H1 (cell line): ENCODE measurements around the gene GNB1. TPM values are rescaled to one million over a fixed set of nuclear protein-coding genes. Genes with fewer than 3 reads are reported as not detected.
A peak's percentile ranks its signal among the peaks of the same experiment; 100 is the strongest.

ENCODE experiments used
- CTCF ChIA-PET: fragments of 300-600 bp; sonication (Branson Sonifier 250); formaldehyde crosslinking; loops from one replicate; lab custom pipeline; 2021; ENCODE audit not compliant: partially characterized antibody; lab: Charles Lee
- POLR2A ChIA-PET: fragments of 300-600 bp; sonication (Branson Sonifier 250); formaldehyde crosslinking; loops from one replicate; lab custom pipeline; 2021; ENCODE audit warnings: inconsistent platforms; ENCODE audit not compliant: partially characterized antibody; lab: Charles Lee
- DNase-seq, 2 experiments: peaks; one replicate each; pipeline versions ENCODE4 v3.0.0 to v3.0.0-alpha.2; 2010 to 2022; ENCODE audit warnings: low spot score in 2 of 2, low read depth in 1 of 2, mixed read lengths in 1 of 2
- FAIRE-seq: peaks from 2 replicates; lab custom pipeline; 2011; peaks lifted over from hg19 to GRCh38; lab: Jason Lieb, UNC
- H2AFZ ChIP-seq: 2 replicates; pipeline ENCODE4 v1.8.1; 2012; ENCODE audit warnings: low read length, inconsistent platforms
- H2AK5ac ChIP-seq: 2 replicates; pipeline ENCODE4 v1.6.1; 2013; ENCODE audit warnings: low read depth, low read length
- H2BK120ac ChIP-seq: replicated peaks from 2 replicates; pipeline ENCODE3; 2013; ENCODE audit warnings: low read depth, low read length, inconsistent platforms
- H2BK12ac ChIP-seq: 2 replicates; pipeline ENCODE4 v1.6.1; 2013; ENCODE audit warnings: low read depth, low read length
- H2BK15ac ChIP-seq: 2 replicates; pipeline ENCODE4 v1.6.1; 2013; ENCODE audit warnings: low read length
- H2BK20ac ChIP-seq: 2 replicates; pipeline ENCODE4 v1.6.1; 2013; ENCODE audit warnings: low read length
- H2BK5ac ChIP-seq: 2 replicates; pipeline ENCODE4 v1.6.1; 2013; ENCODE audit warnings: low read depth, low read length
- H3K14ac ChIP-seq: 2 replicates; pipeline ENCODE4 v1.6.1; 2013; ENCODE audit warnings: inconsistent platforms; ENCODE audit not compliant: insufficient read length
- H3K18ac ChIP-seq: 2 replicates; pipeline ENCODE4 v1.6.1; 2013; ENCODE audit warnings: low read length; ENCODE audit errors: extremely low read depth
- H3K23ac ChIP-seq: 2 replicates; pipeline ENCODE4 v1.6.1; 2013; ENCODE audit warnings: inconsistent platforms; ENCODE audit not compliant: insufficient read length
- H3K23me2 ChIP-seq: 2 replicates; pipeline ENCODE4 v1.6.1; 2013; ENCODE audit warnings: low read depth, low read length
- H3K27ac ChIP-seq: 2 replicates; pipeline ENCODE4 v1.6.1; 2011; ENCODE audit warnings: low read depth, low read length, inconsistent platforms
- H3K27me3 ChIP-seq, 4 experiments: replicated peaks in 1 of 4; 1 replicate in 1 of 4; 2 replicates in 3 of 4; pipeline versions ENCODE4 v1.6.1 to v1.8.1; 2011 to 2013; ENCODE audit warnings: low read length in 3 of 4, mild to moderate bottlenecking in 3 of 4, inconsistent platforms in 2 of 4, mixed read lengths in 2 of 4, moderate library complexity in 1 of 4; ENCODE audit not compliant: control insufficient read depth in 3 of 4, insufficient read depth in 3 of 4; ENCODE audit errors: extremely low read depth in 1 of 4
- H3K36me3 ChIP-seq, 4 experiments: 2 replicates each; pipeline versions ENCODE4 v1.6.1 to v1.8.1; 2011 to 2013; ENCODE audit warnings: mild to moderate bottlenecking in 4 of 4, low read length in 3 of 4, moderate library complexity in 2 of 4, control low read depth in 1 of 4, inconsistent platforms in 1 of 4; ENCODE audit not compliant: insufficient read depth in 4 of 4, control insufficient read depth in 2 of 4
- H3K4ac ChIP-seq: replicated peaks from 2 replicates; pipeline ENCODE3; 2013; ENCODE audit warnings: low read length, low read depth, mixed read lengths, inconsistent platforms; ENCODE audit not compliant: insufficient read length
- H3K4me1 ChIP-seq, 4 experiments: replicated peaks in 1 of 4; 1 replicate in 1 of 4; 2 replicates in 3 of 4; pipeline versions ENCODE4 v1.6.1 to v1.8.1; 2011 to 2013; ENCODE audit warnings: low read length in 3 of 4, inconsistent platforms in 2 of 4, mixed read lengths in 1 of 4; ENCODE audit not compliant: insufficient read depth in 4 of 4, control insufficient read depth in 3 of 4
- H3K4me2 ChIP-seq, 2 experiments: 2 replicates each; pipeline versions ENCODE4 v1.6.1 to v1.8.1; 2011 to 2013; ENCODE audit warnings: low read depth in 2 of 2, low read length in 2 of 2, control low read depth in 1 of 2, inconsistent platforms in 1 of 2, mild to moderate bottlenecking in 1 of 2; ENCODE audit not compliant: insufficient read depth in 1 of 2
- H3K4me3 ChIP-seq, 4 experiments: fragments of 200-600, 300-600 bp in 1 of 4; sonication (generic), shearing (Covaris generic), sonication (Bioruptor Twin) in 1 of 4; 2 replicates each; pipeline versions ENCODE4 v1.5.1 to v1.8.1; 2011 to 2016; ENCODE audit warnings: low read length in 4 of 4, low read depth in 3 of 4, control low read depth in 2 of 4, inconsistent platforms in 2 of 4, mild to moderate bottlenecking in 2 of 4, mixed read lengths in 1 of 4, moderate library complexity in 1 of 4; ENCODE audit not compliant: insufficient read depth in 2 of 4; ENCODE audit errors: extremely low read depth in 1 of 4
- H3K56ac ChIP-seq: replicated peaks from 2 replicates; pipeline ENCODE3; 2013; ENCODE audit warnings: low read depth, mild to moderate bottlenecking, mixed read lengths, low read length, inconsistent platforms; ENCODE audit not compliant: insufficient read length
- H3K79me1 ChIP-seq: 2 replicates; pipeline ENCODE4 v1.6.1; 2013; ENCODE audit warnings: low read depth, low read length, control low read depth
- H3K79me2 ChIP-seq, 2 experiments: 2 replicates each; pipeline versions ENCODE4 v1.6.1 to v1.8.1; 2012 to 2013; ENCODE audit warnings: low read length in 2 of 2, mild to moderate bottlenecking in 2 of 2, inconsistent platforms in 1 of 2; ENCODE audit not compliant: insufficient read depth in 2 of 2, control insufficient read depth in 1 of 2
- H3K9ac ChIP-seq, 4 experiments: replicated peaks in 1 of 4; 1 replicate in 1 of 4; 2 replicates in 3 of 4; pipeline versions ENCODE4 v1.6.1 to v1.8.1; 2011 to 2013; ENCODE audit warnings: low read depth in 3 of 4, low read length in 3 of 4, control low read depth in 2 of 4, mild to moderate bottlenecking in 2 of 4, moderate library complexity in 2 of 4, inconsistent platforms in 1 of 4; ENCODE audit errors: extremely low read depth in 1 of 4
- H3K9me3 ChIP-seq, 2 experiments: 2 replicates each; pipeline versions ENCODE4 v1.6.1 to v1.8.1; 2012 to 2013; ENCODE audit warnings: mild to moderate bottlenecking in 2 of 2, moderate library complexity in 2 of 2, control low read depth in 1 of 2, inconsistent platforms in 1 of 2, low read depth in 1 of 2, low read length in 1 of 2, mixed read lengths in 1 of 2; ENCODE audit not compliant: insufficient read depth in 2 of 2
- H4K20me1 ChIP-seq, 2 experiments: replicated peaks in 1 of 2; 2 replicates each; pipeline versions ENCODE3 to v1.8.1; 2011 to 2013; ENCODE audit warnings: inconsistent platforms in 2 of 2, low read length in 2 of 2, mild to moderate bottlenecking in 1 of 2; ENCODE audit not compliant: insufficient read depth in 2 of 2, control insufficient read depth in 1 of 2
- H4K5ac ChIP-seq: 2 replicates; pipeline ENCODE4 v1.6.1; 2013; ENCODE audit warnings: low read length, low read depth, mixed read lengths, inconsistent platforms; ENCODE audit not compliant: insufficient read length
- H4K8ac ChIP-seq: 2 replicates; pipeline ENCODE4 v1.8.0; 2013; ENCODE audit warnings: mild to moderate bottlenecking, moderate library complexity, low read length, inconsistent platforms; ENCODE audit not compliant: insufficient read depth; ENCODE audit errors: extremely low read depth
- H4K91ac ChIP-seq: replicated peaks from 2 replicates; pipeline ENCODE3; 2013; ENCODE audit warnings: low read length, mixed read lengths, inconsistent platforms; ENCODE audit not compliant: insufficient read length
- ASH2L ChIP-seq: fragments of 200-600, 300-600 bp; sonication (generic); IDR thresholded peaks from one replicate; pipeline ENCODE4 v1.7.1; 2017; ENCODE audit warnings: low read length
- CBX5 ChIP-seq: fragments of 300-800, 300-1000 bp; sonication (generic); IDR thresholded peaks from 2 replicates; pipeline ENCODE4 v1.7.1; 2016; ENCODE audit warnings: antibody characterized with exemption, low read length, low read depth
- MAX ChIP-seq: IDR thresholded peaks from 2 replicates; pipeline ENCODE4 v1.6.1; 2012; ENCODE audit warnings: inconsistent platforms
- PHF8 ChIP-seq: fragments of 200-600 bp; sonication (generic); conservative IDR thresholded peaks from 2 replicates; pipeline ENCODE4 v1.7.1; 2012; ENCODE audit warnings: low read depth, mild to moderate bottlenecking, inconsistent platforms, low read length, moderate library complexity
- RBBP5 ChIP-seq: IDR thresholded peaks from 2 replicates; pipeline ENCODE4 v1.7.1; 2012; ENCODE audit warnings: low read depth, mild to moderate bottlenecking, inconsistent platforms, low read length, moderate library complexity, borderline replicate concordance
- SIRT6 ChIP-seq: IDR thresholded peaks from one replicate; pipeline ENCODE4 v1.7.1; 2012; ENCODE audit warnings: low read length, inconsistent platforms
- WGBS, 2 experiments: shearing (Covaris generic) in 1 of 2; methylation state at CpG; one replicate each; pipeline versions ENCODE4 v1.1.6 to v1.1.7; 2013 to 2015; ENCODE audit warnings: low lambda C conversion rate in 2 of 2, mixed read lengths in 2 of 2, inconsistent platforms in 1 of 2, low coverage in 1 of 2, missing lambda C conversion rate in 1 of 2; ENCODE audit not compliant: insufficient replicate concordance in 2 of 2, insufficient coverage in 1 of 2, insufficient read length in 1 of 2; ENCODE audit errors: extremely low coverage in 1 of 2, missing lambda C conversion rate in 1 of 2; 5-methylcytosine and 5-hydroxymethylcytosine counted together
- polyA plus RNA-seq, 7 experiments: library from polyadenylated mRNA; depleted of rRNA in 3 of 7; stranded (reverse) in 5 of 7; unstranded in 2 of 7; fragments of >200 nt in 5 of 7; fragments of 200-250 nt in 2 of 7; gene quantifications; 1 replicate in 5 of 7; 2 replicates in 1 of 7; 4 replicates in 1 of 7; pipeline versions ENCODE4 v1.2.1 to v1.2.3, GENCODE V29; 2011 to 2013; ENCODE audit warnings: missing spikeins in 2 of 7, mixed read lengths in 2 of 7
- total RNA-seq: library from RNA; stranded (reverse); fragmentation: NEBNext Ultra II Directional; extraction: Animal tissue kit (Norgen Biotek cat#: 25700); gene quantifications from 2 replicates; pipeline ENCODE4 v1.2.1, GENCODE V29; 2021

Gene GNB1
- total and polyA plus RNA-seq, 2 of the 8 experiments (the other 6 are each of a cell fraction or from before 2014, with no cell fraction given), result 343 to 382 TPM

GRCh38 chr1:1921459-1921862 lies 30.6 kb upstream of the GNB1 start:
- Histone ChIP-seq H3K27me3 (peaks cover 0 to 2% (median under 1%) of the 10 kb centered on the region in 4 experiments; a peak in 2 of 7 replicates), H3K56ac (no peak overlapping the region), H2BK120ac (no peak overlapping the region), H3K4me2 (no peak overlapping the region), H4K91ac (no peak overlapping the region), H4K5ac (no peak overlapping the region), H2AFZ (no peak overlapping the region), H2BK12ac (no peak overlapping the region), H2AK5ac (peak overlapping the region; percentile 39; the same call in 1 of the 2 replicates), H3K4ac (no peak overlapping the region), H3K4me3 (no peak overlapping the region), H3K23me2 (peaks cover 4% of the 10 kb centered on the region; the same call in 1 of the 2 replicates), H3K14ac (no peak overlapping the region), H3K79me1 (no peaks in the 10 kb centered on the region), H2BK15ac (no peak overlapping the region), H2BK20ac (no peak overlapping the region), H3K27ac (no peak overlapping the region), H3K9me3 (peaks cover 0 to 10% of the 10 kb centered on the region in 2 experiments; a peak in 1 of 4 replicates), H2BK5ac (no peak overlapping the region), H3K9ac (no peak overlapping the region), H3K18ac (no peak overlapping the region), H3K36me3 (no peaks in the 10 kb centered on the region), H3K79me2 (no peaks in the 10 kb centered on the region), H3K23ac (no peak overlapping the region), H4K8ac (no peak overlapping the region), H3K4me1 (peaks cover 0 to 15% (median 10%) of the 10 kb centered on the region in 4 experiments; a peak in 6 of 7 replicates), H4K20me1 (no peaks in the 10 kb centered on the region)
- ChIA-PET POLR2A (interaction anchor here (2.6 kb wide), 1 partner anchor 9 kb away, joined by 14 read pairs; no protein-coding TSS in a partner anchor), CTCF (interaction anchor here (0.6 to 1.3 kb wide), 5 partner anchors 20 to 309 kb away, joined by 3 to 8 read pairs (median 4); no protein-coding TSS in a partner anchor)
- FAIRE-seq (no peak), DNase-seq (no peak)
- 82% methylated on average over 6 of the region's 6 CpGs; no CpG with 5 or more reads in 1 of the 2 experiments for WGBS, 2 experiments
- TF ChIP-seq PHF8 (no peak), SIRT6 (no peak), MAX (no peak), CBX5 (no peak), ASH2L (no peak), RBBP5 (no peak)
